GM12864 (cell line): ENCODE data around the gene CRB2.

Source experiments
- DNase-seq: peaks from one replicate; pipeline ENCODE4 v3.0.0-alpha.2; 2011; ENCODE audit warnings: low read depth
- H3K4me3 ChIP-seq: 2 replicates; pipeline ENCODE4 v1.5.1; 2011; ENCODE audit warnings: mild to moderate bottlenecking, low read depth, low read length, control low read depth
- TF ChIP-seq, protein P1 (sequence below): IDR thresholded peaks from 2 replicates; pipeline ENCODE4 v1.5.1; 2011; ENCODE audit warnings: low read depth, mild to moderate bottlenecking, moderate library complexity, low read length, control low read depth, inconsistent platforms; ENCODE audit errors: missing control alignments

CRB2 gene

GRCh38 chr9:123412171-123412820 is 56.3 kb downstream of the CRB2 start:
- no peak overlapping the region for H3K4me3 ChIP-seq
- TF ChIP-seq, protein P1, sequence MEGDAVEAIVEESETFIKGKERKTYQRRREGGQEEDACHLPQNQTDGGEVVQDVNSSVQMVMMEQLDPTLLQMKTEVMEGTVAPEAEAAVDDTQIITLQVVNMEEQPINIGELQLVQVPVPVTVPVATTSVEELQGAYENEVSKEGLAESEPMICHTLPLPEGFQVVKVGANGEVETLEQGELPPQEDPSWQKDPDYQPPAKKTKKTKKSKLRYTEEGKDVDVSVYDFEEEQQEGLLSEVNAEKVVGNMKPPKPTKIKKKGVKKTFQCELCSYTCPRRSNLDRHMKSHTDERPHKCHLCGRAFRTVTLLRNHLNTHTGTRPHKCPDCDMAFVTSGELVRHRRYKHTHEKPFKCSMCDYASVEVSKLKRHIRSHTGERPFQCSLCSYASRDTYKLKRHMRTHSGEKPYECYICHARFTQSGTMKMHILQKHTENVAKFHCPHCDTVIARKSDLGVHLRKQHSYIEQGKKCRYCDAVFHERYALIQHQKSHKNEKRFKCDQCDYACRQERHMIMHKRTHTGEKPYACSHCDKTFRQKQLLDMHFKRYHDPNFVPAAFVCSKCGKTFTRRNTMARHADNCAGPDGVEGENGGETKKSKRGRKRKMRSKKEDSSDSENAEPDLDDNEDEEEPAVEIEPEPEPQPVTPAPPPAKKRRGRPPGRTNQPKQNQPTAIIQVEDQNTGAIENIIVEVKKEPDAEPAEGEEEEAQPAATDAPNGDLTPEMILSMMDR = no peak
- no peak for DNase-seq

DNA sequence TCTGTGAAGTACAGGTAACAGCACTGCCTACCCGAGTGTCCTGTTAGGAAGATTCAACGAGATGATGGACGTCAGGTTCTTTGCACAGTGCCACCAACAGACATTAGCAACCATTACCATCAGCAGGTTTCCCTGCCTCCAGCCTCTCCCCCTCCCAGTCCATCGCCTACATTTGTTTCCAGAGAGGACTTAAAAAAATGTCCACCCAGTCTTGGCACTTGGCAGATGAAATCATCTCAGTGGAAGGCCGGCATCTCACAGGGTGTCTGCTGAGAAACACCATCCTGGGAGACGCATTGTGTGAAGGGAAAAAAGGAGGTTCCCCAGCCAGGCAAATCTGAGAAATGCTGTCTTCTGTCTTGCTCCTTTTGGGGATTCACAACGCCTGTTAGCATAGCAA is 58.2 kb downstream of the CRB2 start:
- no peak overlapping the region for H3K4me3 ChIP-seq
- DNase-seq = no peak
- TF ChIP-seq, protein P1 = no peak

- DNase-seq = no peak
- H3K4me3 ChIP-seq = no peak overlapping the region
- TF ChIP-seq, protein P1 = no peak
Measured at GRCh38 chr9:123414936-123415930, 59.2 kb downstream of the CRB2 start.

- no peak for DNase-seq
- TF ChIP-seq, protein P1 = no peak
Measured at GRCh38 chr9:123416176-123416575, 60.2 kb downstream of the CRB2 start.

GRCh38 chr9:123417289-123418051 is 61.5 kb downstream of the CRB2 start:
- no peak for DNase-seq
- TF ChIP-seq, protein P1 = no peak
- no peak overlapping the region for H3K4me3 ChIP-seq

More at GRCh38 chr9:123416176-123416575, 60.2 kb downstream of the CRB2 start:
- H3K4me3 ChIP-seq = no peak overlapping the region

- H3K4me3 ChIP-seq = no peak overlapping the region
- TF ChIP-seq, protein P1 = no peak
- no peak for DNase-seq
Measured at GRCh38 chr9:123418052-123418430, 62.0 kb downstream of the CRB2 start.
